Neuronal stem cell (in vitro differentiated cells): ENCODE measurements around the gene VPS13D. TPM values are rescaled to one million over a fixed set of nuclear protein-coding genes. Genes with fewer than 3 reads are reported as not detected.
A peak's percentile ranks its signal among the peaks of the same experiment; 100 is the strongest.

ENCODE experiments used
- DNase-seq: peaks from one replicate; pipeline ENCODE4 v3.0.0-alpha.2; 2013; ENCODE audit warnings: low spot score
- H2AFZ ChIP-seq: one replicate; pipeline ENCODE4 v1.6.1; 2013; ENCODE audit warnings: mild to moderate bottlenecking, low read length, inconsistent platforms
- H2AK5ac ChIP-seq: 2 replicates; pipeline ENCODE4 v1.6.1; 2013; ENCODE audit warnings: low read depth, mild to moderate bottlenecking, inconsistent platforms, low read length, moderate library complexity, mixed read lengths
- H2BK120ac ChIP-seq: 2 replicates; pipeline ENCODE4 v1.6.1; 2013; ENCODE audit warnings: low read depth, mild to moderate bottlenecking, inconsistent platforms, low read length, moderate library complexity, mixed read lengths
- H2BK12ac ChIP-seq: one replicate; pipeline ENCODE4 v1.6.1; 2013; ENCODE audit warnings: low read length, inconsistent platforms
- H2BK15ac ChIP-seq: 2 replicates; pipeline ENCODE4 v1.6.1; 2013; ENCODE audit warnings: mild to moderate bottlenecking, low read length, inconsistent platforms, mixed read lengths
- H2BK5ac ChIP-seq: one replicate; pipeline ENCODE4 v1.6.1; 2013; ENCODE audit warnings: inconsistent platforms, mild to moderate bottlenecking, low read length, moderate library complexity
- H3K14ac ChIP-seq: one replicate; pipeline ENCODE4 v1.6.1; 2013; ENCODE audit warnings: low read length, inconsistent platforms
- H3K18ac ChIP-seq: 2 replicates; pipeline ENCODE4 v1.6.1; 2013; ENCODE audit warnings: low read length, inconsistent platforms
- H3K23ac ChIP-seq: 2 replicates; pipeline ENCODE4 v1.6.1; 2013; ENCODE audit warnings: low read depth, mild to moderate bottlenecking, mixed read lengths, low read length, inconsistent platforms; ENCODE audit not compliant: poor library complexity
- H3K27ac ChIP-seq: replicated peaks from 3 replicates; pipeline ENCODE4 v1.5.1; 2013; ENCODE audit warnings: low read length, inconsistent platforms
- H3K27me3 ChIP-seq, 3 experiments: 2 replicates each; pipeline ENCODE4 v1.6.1; 2013; ENCODE audit warnings: low read length in 3 of 3, mild to moderate bottlenecking in 2 of 3, inconsistent platforms in 1 of 3, low read depth in 1 of 3, mixed read lengths in 1 of 3, moderate library complexity in 1 of 3; ENCODE audit not compliant: control insufficient read depth in 3 of 3, insufficient read depth in 3 of 3
- H3K36me3 ChIP-seq, 2 donors: replicated peaks in 1 of 2; 2 replicates each; pipeline ENCODE4 v1.6.1; 2013; ENCODE audit warnings: low read length in 2 of 2; ENCODE audit not compliant: control insufficient read depth in 2 of 2, insufficient read depth in 2 of 2
- H3K4ac ChIP-seq: 2 replicates; pipeline ENCODE4 v1.6.1; 2013; ENCODE audit warnings: inconsistent platforms, mild to moderate bottlenecking, low read length, moderate library complexity
- H3K4me1 ChIP-seq, 2 donors: 1 replicate in 1 of 2; 2 replicates in 1 of 2; pipeline ENCODE4 v1.6.1; 2013; ENCODE audit warnings: low read length in 2 of 2, low read depth in 1 of 2; ENCODE audit not compliant: control insufficient read depth in 2 of 2, insufficient read depth in 1 of 2
- H3K4me2 ChIP-seq: one replicate; pipeline ENCODE4 v1.6.1; 2013; ENCODE audit warnings: mild to moderate bottlenecking, low read length, inconsistent platforms; ENCODE audit not compliant: insufficient read depth, poor library complexity, severe bottlenecking
- H3K4me3 ChIP-seq, 2 donors: 2 replicates each; pipeline ENCODE4 v1.5.1; 2013; ENCODE audit warnings: low read length in 2 of 2, mild to moderate bottlenecking in 2 of 2, inconsistent platforms in 1 of 2, moderate library complexity in 1 of 2
- H3K79me1 ChIP-seq: one replicate; pipeline ENCODE4 v1.6.1; 2013; ENCODE audit warnings: low read depth, mild to moderate bottlenecking, inconsistent platforms, low read length, moderate library complexity
- H3K9ac ChIP-seq: one replicate; pipeline ENCODE4 v1.6.1; 2013; ENCODE audit warnings: mild to moderate bottlenecking, low read depth, low read length, inconsistent platforms; ENCODE audit not compliant: poor library complexity
- H3K9me3 ChIP-seq, 2 donors: replicated peaks in 1 of 2; 2 replicates each; pipeline versions ENCODE3 to v1.6.1; 2013; ENCODE audit warnings: low read length in 2 of 2, mild to moderate bottlenecking in 2 of 2, inconsistent platforms in 1 of 2, low read depth in 1 of 2, mixed read lengths in 1 of 2, moderate library complexity in 1 of 2; ENCODE audit not compliant: control insufficient read depth in 2 of 2, insufficient read depth in 1 of 2
- H4K8ac ChIP-seq: one replicate; pipeline ENCODE4 v1.6.1; 2013; ENCODE audit warnings: low read depth, mild to moderate bottlenecking, inconsistent platforms, low read length, moderate library complexity
- H4K91ac ChIP-seq: one replicate; pipeline ENCODE4 v1.6.1; 2013; ENCODE audit warnings: low read length, low read depth, mild to moderate bottlenecking, inconsistent platforms; ENCODE audit not compliant: poor library complexity
- WGBS, 2 donors: extraction: QIAGEN DNeasy Blood & Tissue Kit; methylation state at CpG; one replicate each; pipeline ENCODE4 v1.1.7; 2013; ENCODE audit warnings: missing lambda C conversion rate in 2 of 2, mixed read lengths in 1 of 2; ENCODE audit not compliant: insufficient read length in 2 of 2, insufficient replicate concordance in 1 of 2; ENCODE audit errors: extremely low coverage in 2 of 2; 5-methylcytosine and 5-hydroxymethylcytosine counted together
- small RNA-seq: library from polyadenylated mRNA; stranded (forward); fragments of <200 nt; extraction: miRNeasy Mini kit (QIAGEN cat#:217004); gene quantifications from one replicate; pipeline ENCODE3, GENCODE V24; 2013; ENCODE audit not compliant: insufficient read depth

The VPS13D gene

GRCh38 chr1:12561121-12561520, 331.3 kb downstream of the VPS13D start:
- no peak overlapping the region for H2BK5ac ChIP-seq
- no peak overlapping the region for H3K4me3 ChIP-seq
- no peak overlapping the region for H2BK12ac ChIP-seq
- no peaks in the 10 kb centered on the region for H3K36me3 ChIP-seq
- H3K4me2 ChIP-seq = no peak overlapping the region
- H3K18ac ChIP-seq = peak overlapping the region; percentile 52
- H3K27ac ChIP-seq = no peak overlapping the region
- no peak overlapping the region for H2BK120ac ChIP-seq
- no peak overlapping the region for H4K8ac ChIP-seq
- H3K4ac ChIP-seq = no peak overlapping the region
- H3K9me3 ChIP-seq = peaks cover 0 to 11% of the 10 kb centered on the region in 2 donors
- peaks cover 0 to 6% of the 10 kb centered on the region in 2 donors for H3K4me1 ChIP-seq
- H3K27me3 ChIP-seq = no peaks in the 10 kb centered on the region
- H3K23ac ChIP-seq = no peak overlapping the region
- WGBS, 2 donors = no CpG with 5 or more reads among the region's 7 CpGs
- peak overlapping the region; percentile 56 for H2AK5ac ChIP-seq
- no peak overlapping the region for H2AFZ ChIP-seq
- DNase-seq = no peak
- H3K9ac ChIP-seq = peak overlapping the region; percentile 30
- H2BK15ac ChIP-seq = peak overlapping the region; percentile 74
- H3K14ac ChIP-seq = no peak overlapping the region
- H4K91ac ChIP-seq = peak overlapping the region; percentile 31
- no peaks in the 10 kb centered on the region for H3K79me1 ChIP-seq

Small RNA genes within 50 kb of the gene (small RNA-seq; reads per million reads assigned to genes)
- not detected for gene MIR4632
- not detected for gene RF00156
- not detected for gene SNORA59A
